ENCODE results near the gene TMEM121.

Gene TMEM121

DNA sequence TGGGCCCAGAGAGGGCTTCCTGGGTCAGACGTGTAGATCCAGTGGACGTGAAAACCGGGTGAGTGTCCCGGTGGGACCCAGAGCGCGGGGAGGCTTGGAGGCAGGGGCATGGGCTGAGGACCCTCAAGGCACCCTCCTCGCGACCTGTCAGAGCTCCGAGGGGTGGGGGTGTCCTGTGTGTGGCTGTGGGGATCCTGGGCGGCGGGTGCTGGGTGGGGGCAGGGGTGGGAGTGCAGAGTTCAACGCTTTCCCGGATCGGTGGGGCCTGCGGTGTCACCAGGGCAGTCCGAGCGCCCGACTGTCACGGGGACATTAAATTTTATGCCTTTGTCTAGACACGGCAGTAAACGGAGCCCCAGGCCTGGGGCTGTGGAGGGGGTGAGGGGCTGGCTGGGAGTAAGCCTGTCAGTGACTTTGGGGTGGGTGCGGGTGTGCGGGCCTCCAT lies 1.0 kb downstream of the TMEM121 start:
- DNase-seq (ENCODE audit: low read depth in 2 of 3, low spot score in 1 of 3), result no peak

DNA sequence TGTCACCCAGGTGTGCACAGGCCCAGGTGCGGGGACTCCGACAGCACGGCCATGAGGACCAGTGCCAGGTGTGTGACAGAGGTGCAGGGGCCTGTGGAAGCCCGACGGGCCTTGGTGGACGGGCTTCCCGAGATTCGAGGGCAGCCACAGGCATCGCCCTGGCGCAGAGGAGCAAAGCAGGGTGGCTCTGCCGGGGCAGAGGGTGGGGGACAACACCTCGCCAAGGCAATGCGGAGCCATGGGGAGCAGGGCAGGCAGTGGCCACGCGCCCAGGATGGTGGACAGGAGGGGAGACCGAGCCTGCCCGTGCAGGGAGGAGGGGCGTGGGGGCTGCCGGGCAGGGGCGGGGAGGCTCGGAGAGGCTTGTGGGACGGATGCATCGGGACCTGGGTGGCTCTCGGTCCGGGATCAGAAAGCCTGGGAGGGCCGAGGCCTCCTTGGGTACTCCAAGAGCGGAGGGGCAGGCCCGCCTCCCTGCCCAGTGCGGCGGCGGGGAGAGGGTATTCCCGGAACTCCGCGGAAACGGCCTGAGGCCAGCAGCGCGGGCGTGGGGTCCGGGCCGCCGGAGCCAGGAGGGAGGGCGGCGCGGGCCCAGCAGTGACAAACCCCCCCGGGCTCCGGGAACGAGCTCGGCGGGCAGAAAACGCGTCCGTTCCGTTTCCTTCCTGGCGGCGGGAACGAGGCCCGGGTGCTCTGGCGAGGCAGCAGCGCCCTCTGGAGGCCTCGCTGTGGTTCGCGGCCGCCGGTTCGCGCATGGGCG lies 1.6 kb downstream of the TMEM121 start:
- peak; percentile 57 to 79 (median 68) for DNase-seq (ENCODE audit: low read depth in 2 of 3, low spot score in 1 of 3)

DNA sequence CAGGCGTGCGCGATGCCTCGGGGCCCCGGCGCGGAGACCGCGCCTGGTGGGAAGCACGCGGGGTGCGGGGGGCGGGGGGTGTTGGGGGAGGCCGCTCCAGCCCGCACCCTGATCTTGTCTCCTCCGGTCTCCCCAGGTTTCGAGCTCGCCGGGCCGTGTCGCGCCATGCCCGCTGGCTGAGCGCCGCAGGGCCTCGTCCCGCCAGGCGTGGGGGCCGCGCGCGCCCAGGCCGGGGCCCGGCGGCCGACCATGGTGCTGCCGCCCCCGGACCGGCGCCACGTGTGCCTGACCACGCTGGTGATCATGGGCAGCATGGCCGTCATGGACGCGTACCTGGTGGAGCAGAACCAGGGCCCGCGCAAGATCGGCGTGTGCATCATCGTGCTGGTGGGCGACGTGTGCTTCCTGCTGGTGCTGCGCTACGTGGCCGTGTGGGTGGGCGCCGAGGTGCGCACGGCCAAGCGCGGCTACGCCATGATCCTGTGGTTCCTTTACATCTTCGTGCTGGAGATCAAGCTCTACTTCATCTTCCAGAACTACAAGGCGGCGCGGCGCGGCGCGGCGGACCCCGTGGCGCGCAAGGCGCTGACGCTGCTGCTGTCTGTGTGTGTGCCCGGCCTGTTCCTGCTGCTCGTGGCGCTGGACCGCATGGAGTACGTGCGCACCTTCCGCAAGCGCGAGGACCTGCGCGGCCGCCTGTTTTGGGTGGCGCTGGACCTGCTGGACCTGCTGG lies 2.4 kb downstream of the TMEM121 start:
- peak in 2 of 3 donors; percentile 46 to 48 for DNase-seq (ENCODE audit: low read depth in 2 of 3, low spot score in 1 of 3)

DNA sequence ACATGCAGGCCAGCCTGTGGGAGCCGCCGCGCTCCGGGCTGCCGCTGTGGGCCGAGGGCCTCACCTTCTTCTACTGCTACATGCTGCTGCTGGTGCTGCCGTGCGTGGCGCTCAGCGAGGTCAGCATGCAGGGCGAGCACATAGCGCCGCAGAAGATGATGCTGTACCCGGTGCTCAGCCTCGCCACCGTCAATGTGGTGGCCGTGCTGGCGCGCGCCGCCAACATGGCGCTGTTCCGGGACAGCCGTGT lies 2.9 kb downstream of the TMEM121 start:
- DNase-seq (ENCODE audit: low read depth in 2 of 3, low spot score in 1 of 3), result no peak

DNA sequence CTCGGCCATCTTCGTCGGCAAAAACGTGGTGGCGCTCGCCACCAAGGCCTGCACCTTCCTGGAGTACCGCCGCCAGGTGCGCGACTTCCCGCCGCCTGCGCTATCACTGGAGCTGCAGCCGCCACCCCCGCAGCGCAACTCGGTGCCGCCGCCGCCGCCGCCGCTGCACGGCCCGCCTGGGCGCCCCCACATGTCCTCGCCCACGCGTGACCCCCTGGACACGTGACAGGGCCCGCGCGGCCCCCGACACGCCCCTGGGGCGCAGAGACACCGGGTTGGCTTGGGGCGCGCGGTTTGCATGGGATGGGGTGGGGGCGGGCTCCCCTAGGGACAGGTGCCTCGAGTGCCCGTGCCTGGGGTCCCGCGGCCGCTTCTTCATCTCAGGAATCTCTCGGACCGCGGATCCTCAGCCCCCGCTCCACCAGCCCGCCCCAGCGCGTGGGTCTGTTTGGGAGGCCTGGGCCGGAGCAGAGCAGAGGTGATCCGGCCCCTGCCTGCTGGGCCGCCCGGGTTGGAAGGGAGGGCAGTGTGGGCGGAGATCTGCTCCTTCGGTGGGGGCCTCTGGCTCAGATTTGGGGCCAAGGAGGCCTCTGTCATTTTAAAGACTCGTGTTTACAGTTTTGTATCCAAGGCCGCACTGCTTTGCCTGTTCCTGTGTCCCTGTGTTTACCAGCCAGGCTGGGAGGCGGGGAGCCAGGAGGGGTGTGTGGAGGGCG lies 3.3 kb downstream of the TMEM121 start:
- DNase-seq (ENCODE audit: low read depth in 2 of 3, low spot score in 1 of 3), result no peak

DNA sequence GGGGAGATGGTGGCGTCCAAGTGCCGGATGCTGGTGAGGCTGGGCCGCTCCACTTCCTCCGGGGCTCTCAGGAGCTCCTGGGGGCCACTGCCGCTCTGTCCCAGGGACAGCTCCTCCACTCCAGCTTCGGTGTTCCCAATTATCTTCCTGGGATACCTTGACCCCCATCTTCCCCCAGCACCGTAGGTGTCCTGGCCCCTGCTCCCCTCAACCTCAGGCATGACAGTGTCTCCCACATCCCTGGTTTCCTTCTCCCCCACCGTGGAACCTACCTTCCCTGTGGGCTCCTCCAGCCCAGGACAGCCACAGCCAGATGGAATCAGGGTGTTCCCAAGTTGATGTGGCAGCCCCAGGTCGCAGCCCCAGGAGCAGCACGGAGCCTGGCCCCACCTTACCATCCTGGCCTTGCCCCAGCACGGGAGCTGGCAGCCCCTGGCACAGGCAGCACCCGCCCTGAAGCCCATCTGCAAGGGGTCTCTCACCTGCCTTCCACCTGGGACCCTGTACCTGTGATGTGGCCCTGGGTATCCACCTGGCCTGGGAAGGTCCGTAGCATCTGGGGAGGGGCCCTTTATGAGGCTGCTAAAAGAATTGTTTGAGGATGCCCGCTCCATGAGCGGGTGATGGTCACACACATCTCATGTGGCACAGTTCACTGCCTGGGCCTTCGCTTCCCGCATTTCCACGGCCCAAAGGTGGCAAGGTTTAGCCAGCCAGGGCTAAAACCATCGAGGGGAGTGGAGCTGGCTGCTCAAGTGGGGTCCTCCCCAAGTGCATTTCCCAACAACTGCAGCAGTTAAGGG lies 4.1 kb downstream of the TMEM121 start:
- no peak for DNase-seq (ENCODE audit: low read depth in 2 of 3, low spot score in 1 of 3)

DNA sequence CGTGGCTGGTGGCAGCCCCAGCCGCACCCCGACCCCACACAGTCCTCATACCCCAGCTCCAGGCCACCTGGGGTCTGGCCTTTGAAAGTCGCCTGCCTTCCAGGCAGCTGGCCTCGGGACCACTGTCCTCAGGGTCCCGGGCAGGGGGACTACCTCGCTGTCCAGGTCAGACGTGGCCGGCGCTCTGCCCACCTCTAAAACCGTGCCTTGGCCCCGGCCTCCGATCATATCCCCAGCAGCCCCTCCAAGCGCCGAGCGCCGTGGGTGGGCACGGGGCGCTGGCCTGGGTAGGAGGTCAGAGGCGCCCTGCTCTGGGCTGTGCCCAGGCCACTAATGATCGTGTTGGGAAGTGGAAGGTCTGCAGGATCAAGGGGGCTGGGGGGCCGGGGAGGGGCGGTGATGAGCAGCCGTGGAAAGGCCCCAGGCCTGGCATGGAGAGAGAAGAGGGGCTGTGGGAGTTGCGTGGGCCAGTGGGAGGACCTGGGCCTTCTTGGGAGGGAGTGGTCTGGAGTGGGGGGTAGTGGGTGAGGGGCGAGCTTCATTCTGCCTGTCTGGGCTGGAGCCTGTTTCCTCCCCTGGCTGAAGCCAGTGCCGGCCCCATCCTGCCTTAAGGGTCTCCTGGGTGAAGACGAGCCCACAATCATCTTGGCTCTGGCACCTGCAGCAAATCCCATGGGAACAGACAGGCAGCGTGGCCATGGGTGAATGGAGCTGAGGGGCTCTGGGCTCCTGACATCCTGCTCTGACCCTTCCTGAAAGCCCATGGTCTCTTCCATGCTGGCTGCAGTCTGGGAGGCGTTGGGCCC lies 4.9 kb downstream of the TMEM121 start:
- no peak for DNase-seq (ENCODE audit: low read depth in 2 of 3, low spot score in 1 of 3)

DNA sequence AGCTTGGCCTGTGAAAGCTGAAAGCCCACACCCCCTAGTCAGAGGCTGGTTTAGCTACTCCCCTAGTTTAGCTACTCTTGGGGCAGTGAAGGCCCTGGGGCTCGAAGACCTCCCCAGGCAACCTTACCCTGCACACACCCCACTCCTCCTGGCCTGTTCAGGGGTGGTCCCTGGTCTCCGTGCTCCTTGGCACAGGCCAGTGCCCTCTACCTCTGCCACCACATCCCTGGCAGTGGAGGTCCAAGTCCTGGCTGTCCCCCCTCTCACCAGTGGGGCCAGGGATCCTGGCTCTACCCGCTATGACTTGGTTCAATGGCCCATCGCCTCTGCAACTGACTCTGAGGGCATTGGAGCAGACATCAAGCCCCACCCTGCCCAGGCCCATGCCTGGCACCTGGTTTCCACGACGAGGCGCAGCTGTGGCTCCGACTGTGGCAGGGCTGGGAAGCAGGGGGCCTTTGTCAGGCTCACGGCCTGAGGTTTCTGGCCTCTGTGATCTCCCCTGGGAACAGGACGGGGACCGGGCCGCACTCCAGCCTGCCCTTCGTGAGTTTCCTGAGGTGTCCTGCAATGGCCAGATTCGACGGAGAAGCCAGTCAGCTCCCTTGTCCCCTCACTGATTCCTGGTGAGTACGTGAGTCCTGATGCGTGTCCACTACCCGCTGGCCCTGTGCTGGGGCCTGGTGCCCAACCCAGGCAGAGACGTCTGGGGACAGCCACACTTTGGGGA lies 5.7 kb downstream of the TMEM121 start:
- DNase-seq (ENCODE audit: low read depth in 2 of 3, low spot score in 1 of 3), result no peak

DNA sequence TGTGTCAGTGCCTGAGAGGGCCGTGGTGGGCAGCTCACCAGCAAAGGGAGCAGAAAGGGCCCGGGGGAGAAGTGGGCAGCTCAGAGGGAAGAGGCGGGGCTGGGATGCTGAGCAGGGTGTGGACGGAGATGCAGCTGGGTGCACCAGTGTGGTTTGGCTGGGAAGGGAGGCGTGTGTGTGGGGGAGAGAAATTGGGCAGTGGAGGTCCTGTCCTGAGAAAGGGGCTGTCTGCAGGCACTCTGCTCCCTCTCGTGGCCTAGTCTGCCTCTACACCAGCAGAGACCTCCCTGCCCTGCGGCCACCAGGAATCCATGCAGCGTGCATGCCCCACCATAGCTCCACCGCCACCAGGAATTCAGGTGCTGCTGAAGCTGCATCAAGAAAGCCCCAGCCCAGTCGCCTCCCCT lies 6.4 kb downstream of the TMEM121 start:
- no peak for DNase-seq (ENCODE audit: low read depth in 2 of 3, low spot score in 1 of 3)

DNA sequence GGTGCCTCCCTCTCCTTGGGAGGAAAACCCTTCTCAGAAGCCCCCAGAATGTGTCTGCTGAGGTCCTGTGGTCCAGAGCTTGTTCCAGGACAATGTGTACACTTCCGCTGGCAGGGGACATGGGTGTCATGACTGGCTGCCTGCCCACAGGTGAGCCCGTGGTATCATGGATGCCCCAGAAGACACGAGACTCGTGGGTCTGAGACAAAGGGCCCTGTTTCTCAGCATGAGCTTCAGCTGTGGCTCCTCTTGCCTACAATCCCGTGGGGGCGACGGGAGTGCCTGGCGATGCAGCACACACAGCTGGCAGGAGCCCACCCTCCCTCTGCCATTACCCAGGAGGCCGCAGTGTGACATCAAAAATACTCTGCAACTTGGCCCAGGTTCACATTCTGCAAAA lies 7.0 kb downstream of the TMEM121 start:
- no peak for DNase-seq (ENCODE audit: low read depth in 2 of 3, low spot score in 1 of 3)

DNA sequence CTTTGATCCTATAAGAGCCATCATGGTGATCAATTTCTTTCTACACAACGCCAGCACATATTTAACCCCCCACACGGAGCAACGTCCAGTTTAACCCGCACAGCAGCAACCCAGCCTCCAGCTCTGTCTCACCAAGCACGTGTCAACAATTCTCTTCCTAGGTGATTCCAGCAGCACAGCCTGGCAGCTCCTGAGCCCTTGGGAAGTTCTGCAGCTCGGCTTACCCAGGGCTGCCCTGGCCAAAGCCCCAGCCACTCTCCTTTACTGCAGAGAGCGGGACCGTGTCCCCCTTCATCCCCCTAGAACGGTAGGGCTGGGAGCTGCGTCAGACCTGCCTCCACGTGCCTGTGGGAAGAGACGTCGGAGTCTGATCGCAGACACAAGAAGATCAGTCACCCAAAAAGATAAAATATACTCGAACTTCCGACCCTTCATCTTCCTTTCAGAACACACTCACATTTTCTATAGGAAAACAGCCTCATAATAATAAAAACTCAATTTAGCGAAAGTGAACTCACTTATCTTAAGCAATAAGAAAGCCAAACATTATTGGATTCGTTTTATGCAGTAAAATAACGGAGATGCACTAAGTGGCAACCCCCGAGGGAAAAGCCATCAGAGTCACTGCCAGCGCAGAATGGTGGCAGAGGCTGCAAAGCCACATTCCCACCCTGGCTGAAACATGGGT lies 7.6 kb downstream of the TMEM121 start:
- DNase-seq (ENCODE audit: low read depth in 2 of 3, low spot score in 1 of 3), result no peak

DNA sequence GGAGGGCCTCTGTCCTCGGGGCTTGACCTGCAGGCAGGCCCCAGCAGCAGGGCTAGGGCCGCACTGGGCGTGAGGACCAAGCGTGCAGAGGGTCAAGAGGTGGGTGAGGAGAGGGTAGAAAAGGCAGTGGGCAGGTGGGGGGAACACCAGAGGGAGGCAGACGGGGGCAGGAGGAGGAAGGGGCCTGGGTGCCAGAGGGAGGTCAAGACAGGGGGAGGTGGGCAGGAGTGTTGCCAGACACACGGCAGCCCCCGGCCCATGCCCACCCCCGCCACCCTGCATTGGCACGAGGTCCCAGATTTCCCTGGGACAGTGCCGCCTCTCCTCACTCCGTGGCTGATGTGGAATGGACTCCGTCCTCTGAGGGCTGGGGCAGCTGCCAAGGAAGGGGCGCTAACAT lies 8.2 kb downstream of the TMEM121 start:
- DNase-seq (ENCODE audit: low read depth in 2 of 3, low spot score in 1 of 3), result no peak

DNA sequence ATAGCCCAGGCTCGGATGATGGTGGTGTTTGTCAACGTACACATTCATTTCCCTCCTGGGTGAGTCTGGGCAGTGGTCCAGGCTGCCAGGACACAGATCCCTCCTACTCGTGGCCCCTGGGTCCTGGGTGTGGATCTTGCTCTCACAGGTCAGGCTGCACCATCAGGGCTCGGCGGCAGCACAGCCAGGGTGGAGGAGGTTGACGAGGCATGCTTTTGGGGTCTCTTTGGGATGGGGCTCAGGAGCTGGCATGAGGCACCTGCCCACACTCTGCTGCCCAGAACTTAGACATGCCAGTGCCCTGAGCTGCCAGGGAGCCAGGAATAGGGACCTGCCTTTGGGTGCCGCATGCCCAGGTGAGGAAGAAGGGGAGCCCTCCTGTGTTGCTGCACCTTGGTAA lies 9.7 kb downstream of the TMEM121 start:
- no peak for DNase-seq (ENCODE audit: low read depth in 2 of 3, low spot score in 1 of 3)

DNA sequence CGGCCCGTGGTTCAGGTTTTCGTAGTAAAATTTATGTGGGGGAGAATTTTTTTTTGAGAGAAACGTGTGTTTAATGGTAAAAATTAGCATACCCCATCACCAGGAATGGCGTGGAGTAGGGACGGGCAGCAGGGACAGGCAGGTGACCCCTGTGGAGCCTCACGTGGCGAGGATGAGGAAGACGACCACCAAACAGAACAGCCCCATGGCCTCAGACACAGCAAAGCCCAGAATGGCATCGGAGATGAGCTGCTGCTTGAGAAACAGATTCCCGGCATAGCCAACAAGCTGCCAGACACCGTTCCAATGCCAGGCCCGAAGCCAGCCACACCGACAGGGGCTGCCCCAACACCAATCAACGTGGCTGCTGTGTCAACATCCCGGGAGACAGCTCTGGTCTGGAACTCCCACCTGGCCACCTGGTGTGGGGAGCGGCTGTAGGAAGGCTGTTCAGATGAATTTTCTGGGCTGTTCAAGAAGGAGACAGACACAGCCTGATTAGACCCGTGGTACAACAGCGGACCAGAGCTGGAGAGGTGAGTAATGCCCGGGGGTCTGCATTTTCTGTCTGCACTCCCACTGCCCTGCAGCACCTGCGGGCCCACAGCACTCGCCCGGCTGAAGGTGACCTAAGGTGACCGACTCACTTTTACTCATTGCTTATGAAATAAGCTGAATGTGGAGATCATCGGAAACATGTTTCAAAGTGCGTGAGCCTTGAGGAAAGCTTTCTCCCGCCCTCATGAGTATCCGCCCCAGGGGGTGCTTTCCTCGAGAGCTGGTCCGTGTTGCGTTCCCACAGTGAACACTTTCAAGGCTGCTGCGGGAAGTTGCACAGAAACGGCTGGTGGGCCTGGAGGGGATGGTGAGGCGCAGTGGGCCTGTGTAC lies 10.6 kb downstream of the TMEM121 start:
- DNase-seq (ENCODE audit: low read depth in 2 of 3, low spot score in 1 of 3), result no peak

DNA sequence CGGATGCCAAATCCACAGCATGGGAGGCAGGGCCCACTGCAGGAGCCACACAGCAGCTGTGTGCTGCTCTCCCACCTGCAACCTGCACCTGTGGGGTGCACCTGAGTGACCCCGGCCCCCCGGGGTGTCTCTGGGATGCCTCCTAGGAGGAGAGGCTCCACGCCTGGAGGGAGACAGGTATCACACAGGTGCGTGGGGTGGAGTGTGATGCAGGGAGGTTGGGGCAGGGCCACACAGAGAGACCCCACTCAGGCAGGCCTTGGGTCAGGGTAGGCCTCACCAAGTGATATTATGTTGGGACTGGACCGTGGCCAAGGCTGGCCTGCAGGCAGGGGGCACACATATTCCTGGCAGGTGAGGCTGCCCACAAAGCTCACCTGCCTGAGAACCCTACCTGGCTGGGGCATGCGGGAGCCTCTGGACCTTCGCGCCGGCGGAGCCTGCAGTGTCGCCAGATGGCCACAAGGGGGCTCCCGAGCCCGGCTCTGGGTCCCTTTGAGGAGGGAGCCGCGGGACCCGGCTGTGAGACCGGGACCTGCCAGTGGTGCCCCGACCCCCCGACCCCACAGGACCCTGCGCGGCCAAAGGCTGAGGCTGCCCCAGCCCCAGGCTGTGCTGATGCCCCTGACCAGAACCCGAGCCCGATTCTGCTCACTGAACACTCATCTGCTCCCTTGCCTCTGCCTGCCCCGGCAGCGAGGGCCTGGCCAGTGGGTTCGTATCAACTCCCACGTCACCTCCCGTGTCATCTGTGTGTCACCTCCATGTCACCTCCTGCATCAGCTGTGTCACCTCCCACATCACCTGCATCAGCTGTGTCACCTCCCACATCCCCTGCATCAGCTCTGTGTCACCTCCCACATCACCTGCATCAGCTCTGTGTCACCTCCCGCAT lies 11.4 kb downstream of the TMEM121 start:
- DNase-seq (ENCODE audit: low read depth in 2 of 3, low spot score in 1 of 3), result peak in 2 of 3 donors; percentile 62 to 74

DNA sequence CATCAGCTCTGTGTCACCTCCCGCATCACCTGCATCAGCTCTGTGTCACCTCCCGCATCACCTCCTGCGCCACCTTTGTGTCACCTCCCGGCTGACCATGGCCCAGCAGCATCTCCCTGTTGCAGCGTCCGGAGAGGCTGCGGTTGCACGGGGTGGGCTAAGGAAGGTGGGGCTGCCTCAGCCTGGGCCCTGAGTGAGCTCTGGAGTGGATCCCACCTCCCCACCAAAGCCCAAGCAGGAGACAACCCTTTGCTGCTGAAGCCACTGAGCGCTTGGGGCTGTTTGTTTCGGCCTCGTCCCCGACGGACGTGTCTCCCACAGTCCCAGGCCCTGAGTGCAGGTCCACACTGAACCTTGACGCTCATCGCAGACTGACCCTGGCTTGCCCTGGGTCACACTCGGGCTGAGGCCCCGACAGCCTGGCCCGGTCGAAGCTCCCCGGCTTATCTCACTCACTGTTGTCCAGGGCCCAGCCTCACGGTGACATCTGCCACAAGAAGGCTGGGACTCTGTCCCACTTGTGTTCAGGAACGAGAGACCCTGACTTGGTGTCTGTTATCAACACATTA lies 12.2 kb downstream of the TMEM121 start:
- DNase-seq (ENCODE audit: low read depth in 2 of 3, low spot score in 1 of 3), result no peak

DNA sequence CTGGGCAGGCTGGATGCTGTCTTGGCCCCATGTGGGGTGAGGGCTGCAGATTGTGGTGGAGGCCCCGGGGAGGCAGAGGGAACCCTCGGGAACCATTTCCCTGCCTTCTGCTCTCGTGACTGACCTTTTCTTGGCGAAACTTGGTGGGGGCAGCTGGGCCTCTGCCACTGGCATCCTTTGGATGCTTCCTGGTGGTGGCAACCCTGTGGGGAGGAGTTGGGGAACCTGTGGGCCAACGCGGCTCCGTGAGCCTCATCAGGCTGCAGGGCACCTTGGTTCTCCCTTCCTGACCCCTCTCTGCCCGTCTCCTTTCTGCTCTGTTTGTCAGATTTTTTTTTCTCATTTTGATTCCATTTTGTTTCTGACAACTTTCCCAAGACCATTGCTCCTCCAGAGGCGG lies 14.4 kb downstream of the TMEM121 start:
- no peak for DNase-seq (ENCODE audit: low read depth in 2 of 3, low spot score in 1 of 3)
